Body of pancreas (tissue), 4 donors: ENCODE results near the gene ANKS1A. TPM values are rescaled to one million over a fixed set of nuclear protein-coding genes. Genes with fewer than 3 reads are reported as not detected.

Experiments
- ATAC-seq: fragments of 150-250 bp; one replicate; pipeline ENCODE4 v1.9.1; 2016
- DNase-seq, 4 donors: peaks; one replicate each; pipeline ENCODE4 v3.0.0-alpha.2; 2019
- H3K27ac ChIP-seq, 4 donors: fragments of 200-600 bp; sonication (generic); 1 replicate in 3 of 4; 2 replicates in 1 of 4; pipeline versions ENCODE4 v1.5.1 to v1.6.1; 2016 to 2019; ENCODE audit warnings: mild to moderate bottlenecking in 1 of 4, mixed read lengths in 1 of 4, moderate library complexity in 1 of 4
- H3K27me3 ChIP-seq, 2 donors: fragments of 200-600 bp; sonication (generic); one replicate each; pipeline ENCODE4 v1.6.0; 2016; ENCODE audit warnings: mild to moderate bottlenecking in 1 of 2
- H3K36me3 ChIP-seq, 2 donors: fragments of 200-600 bp; sonication (generic); replicated peaks in 1 of 2; 2 replicates each; pipeline ENCODE4 v1.5.1; 2016; ENCODE audit warnings: low read depth in 2 of 2; ENCODE audit not compliant: insufficient read depth in 1 of 2
- H3K4me1 ChIP-seq: fragments of 200-600 bp; sonication (generic); one replicate; pipeline ENCODE4 v1.6.0; 2016
- H3K4me3 ChIP-seq, 2 donors: fragments of 200-600 bp; sonication (generic); 1 replicate in 1 of 2; 2 replicates in 1 of 2; pipeline ENCODE4 v1.5.1; 2016 to 2019
- H3K9me3 ChIP-seq, 3 donors: fragments of 200-600 bp; sonication (generic); 1 replicate in 2 of 3; 2 replicates in 1 of 3; pipeline ENCODE4 v1.5.1; 2016
- POLR2A ChIP-seq, 3 donors: fragments of 450-650 bp; IDR thresholded peaks; one replicate each; pipeline ENCODE4 v1.6.1; 2016; ENCODE audit warnings: antibody characterized with exemption in 3 of 3, mild to moderate bottlenecking in 2 of 3
- WGBS, 2 donors: methylation state at CpG; one replicate each; pipeline ENCODE4 v1.1.5; 2017; 5-methylcytosine and 5-hydroxymethylcytosine counted together
- intact Hi-C: fragments of 100-400 bp; cut with DNase I; formaldehyde crosslinking; loops from one replicate; pipeline ENCODE4 v1.15.1; 2023
- total RNA-seq, 2 donors: library from RNA; depleted of rRNA; stranded (reverse); fragments of >200 nt; gene quantifications; one replicate each; pipeline ENCODE4 v1.1.0, GENCODE V29; 2016
- TF ChIP-seq, protein P1 (sequence below), 7 experiments: fragments of 450-650 bp in 4 of 7; fragments of 200-600 bp in 3 of 7; sonication (generic) in 3 of 7; IDR thresholded peaks; one replicate each; pipeline ENCODE4 v1.5.1; 2016 to 2019; ENCODE audit warnings: antibody characterized with exemption in 7 of 7

Gene ANKS1A
- total RNA-seq, 2 donors from 2014 or later: 14.3 to 17.1 TPM

DNA sequence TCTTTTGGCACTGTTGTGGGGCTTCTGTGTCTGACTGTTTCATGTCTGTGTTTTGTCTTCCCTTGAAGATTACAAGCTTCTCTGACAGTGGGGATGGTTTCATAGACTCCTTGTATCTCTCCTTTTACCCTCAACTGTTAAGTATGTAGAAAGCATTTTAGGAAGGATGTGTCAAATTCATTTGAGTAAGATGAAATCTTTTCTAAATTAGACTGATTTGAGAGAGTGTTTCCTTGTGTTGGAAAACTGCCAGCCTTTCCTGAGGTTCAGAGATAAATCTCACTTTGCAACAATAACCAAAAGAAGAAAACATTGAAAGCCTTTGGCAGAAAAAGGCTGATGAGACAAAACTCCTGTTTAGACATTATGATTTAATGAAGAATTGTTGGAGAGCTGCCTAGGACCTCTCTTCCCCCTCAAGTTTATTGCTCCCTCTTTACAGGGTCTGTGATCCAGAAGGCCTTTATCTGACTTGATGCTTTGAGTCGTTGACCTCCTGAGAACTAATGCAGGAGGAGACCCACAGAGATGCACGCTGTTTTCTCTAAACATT is 68.3 kb downstream of the ANKS1A start:
- peaks cover 0 to 3% (median 0%) of the 10 kb centered on the region in 3 donors for H3K9me3 ChIP-seq
- no peak overlapping the region for H3K27ac ChIP-seq
- DNase-seq (no peak), ATAC-seq (no peak)
- no peaks in the 10 kb centered on the region for H3K27me3 ChIP-seq
- intact Hi-C loops: no loop called here
- no peak overlapping the region for H3K4me3 ChIP-seq
- peaks cover 15% of the 10 kb centered on the region for H3K4me1 ChIP-seq
- TF ChIP-seq, protein P1, sequence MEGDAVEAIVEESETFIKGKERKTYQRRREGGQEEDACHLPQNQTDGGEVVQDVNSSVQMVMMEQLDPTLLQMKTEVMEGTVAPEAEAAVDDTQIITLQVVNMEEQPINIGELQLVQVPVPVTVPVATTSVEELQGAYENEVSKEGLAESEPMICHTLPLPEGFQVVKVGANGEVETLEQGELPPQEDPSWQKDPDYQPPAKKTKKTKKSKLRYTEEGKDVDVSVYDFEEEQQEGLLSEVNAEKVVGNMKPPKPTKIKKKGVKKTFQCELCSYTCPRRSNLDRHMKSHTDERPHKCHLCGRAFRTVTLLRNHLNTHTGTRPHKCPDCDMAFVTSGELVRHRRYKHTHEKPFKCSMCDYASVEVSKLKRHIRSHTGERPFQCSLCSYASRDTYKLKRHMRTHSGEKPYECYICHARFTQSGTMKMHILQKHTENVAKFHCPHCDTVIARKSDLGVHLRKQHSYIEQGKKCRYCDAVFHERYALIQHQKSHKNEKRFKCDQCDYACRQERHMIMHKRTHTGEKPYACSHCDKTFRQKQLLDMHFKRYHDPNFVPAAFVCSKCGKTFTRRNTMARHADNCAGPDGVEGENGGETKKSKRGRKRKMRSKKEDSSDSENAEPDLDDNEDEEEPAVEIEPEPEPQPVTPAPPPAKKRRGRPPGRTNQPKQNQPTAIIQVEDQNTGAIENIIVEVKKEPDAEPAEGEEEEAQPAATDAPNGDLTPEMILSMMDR (IDR thresholded peaks at IDR 0.05): no peak
- TF ChIP-seq POLR2A (IDR thresholded peaks at IDR 0.05): no peak
- whole genome bisulfite sequencing, 2 donors: 50 to 65% methylated on average over 2 of the region's 2 CpGs
- no peaks in the 10 kb centered on the region for H3K36me3 ChIP-seq

DNA sequence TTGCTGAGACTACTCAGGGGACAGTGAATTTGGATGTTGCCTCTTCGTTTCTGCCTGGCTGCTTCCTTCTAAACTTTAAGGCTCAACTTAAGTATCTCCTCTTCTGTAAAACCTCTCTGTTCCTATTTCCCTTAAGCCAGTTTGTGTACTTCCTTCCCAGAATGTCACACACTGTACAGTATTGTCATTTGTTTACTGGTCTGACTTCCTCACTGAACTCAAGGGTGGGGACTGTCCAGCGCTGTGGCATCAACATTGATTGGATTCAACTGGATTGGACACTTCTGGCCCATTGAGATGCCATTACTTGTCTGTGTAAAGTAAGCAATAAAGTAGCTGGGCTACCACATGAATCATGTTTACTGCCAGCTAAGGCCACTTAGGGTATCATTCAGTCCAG is 69.7 kb downstream of the ANKS1A start:
- 83% methylated on average over 2 of the region's 2 CpGs for WGBS, 2 donors
- Histone ChIP-seq H3K4me3 (no peak overlapping the region), H3K27ac (no peak overlapping the region), H3K36me3 (no peaks in the 10 kb centered on the region), H3K4me1 (peaks cover 7% of the 10 kb centered on the region), H3K27me3 (no peaks in the 10 kb centered on the region), H3K9me3 (peaks cover 0 to 3% (median 0%) of the 10 kb centered on the region in 3 donors)
- TF ChIP-seq, protein P1 (IDR thresholded peaks at IDR 0.05): no peak
- no peak for TF ChIP-seq POLR2A (IDR thresholded peaks at IDR 0.05)
- intact Hi-C loops: no loop called here
- ATAC-seq (no peak), DNase-seq (no peak)

DNA sequence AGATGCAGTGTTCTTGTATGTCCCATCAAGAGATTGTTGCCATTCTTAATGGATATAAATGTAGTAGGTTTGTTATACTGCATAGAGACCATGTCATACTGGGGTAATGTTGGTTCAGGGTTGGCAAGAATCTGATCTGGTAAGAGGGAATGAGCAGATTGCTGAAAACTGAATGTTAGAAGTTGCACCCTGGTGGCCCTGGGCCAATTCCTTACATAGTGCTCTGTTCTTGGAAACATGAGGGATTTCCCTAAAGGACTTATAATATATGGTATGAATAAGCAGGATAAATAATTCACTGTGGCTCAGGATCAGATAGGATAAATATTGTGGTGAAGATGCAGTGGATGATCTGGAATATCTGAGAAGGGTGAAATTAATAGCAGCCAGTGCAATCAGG is 70.2 kb downstream of the ANKS1A start:
- H3K27me3 ChIP-seq: no peaks in the 10 kb centered on the region
- DNase-seq (no peak), ATAC-seq (no peak)
- H3K4me3 ChIP-seq: no peak overlapping the region
- peaks cover 0 to 3% (median 0%) of the 10 kb centered on the region in 3 donors for H3K9me3 ChIP-seq
- H3K27ac ChIP-seq: no peak overlapping the region
- no peaks in the 10 kb centered on the region for H3K36me3 ChIP-seq
- intact Hi-C loops: no loop called here
- TF ChIP-seq, protein P1 (IDR thresholded peaks at IDR 0.05): no peak
- TF ChIP-seq POLR2A (IDR thresholded peaks at IDR 0.05): no peak
- H3K4me1 ChIP-seq: peaks cover 2% of the 10 kb centered on the region

DNA sequence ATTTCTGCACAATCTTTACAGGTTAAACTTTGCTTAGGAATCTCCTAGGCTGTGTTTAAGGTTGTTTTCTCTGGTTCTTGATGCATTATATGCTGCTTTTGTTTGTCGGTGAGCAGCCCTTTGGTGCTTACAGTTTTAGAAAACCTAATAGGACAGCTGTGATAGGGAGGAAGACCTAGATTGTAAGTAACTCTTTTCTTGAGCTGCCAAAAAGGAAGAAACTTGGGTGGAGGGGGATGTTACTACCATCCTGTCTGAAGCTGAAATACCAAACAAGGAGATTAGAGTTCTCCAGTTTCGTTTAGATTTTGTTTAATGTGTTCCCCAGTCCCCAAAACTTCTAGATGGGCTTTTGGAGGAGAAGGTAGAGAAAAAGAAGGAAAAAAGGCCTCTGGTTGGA is 72.0 kb downstream of the ANKS1A start:
- WGBS, 2 donors: 79 to 86% methylated on average over 2 of the region's 2 CpGs

More for the DNA sequence above, 72.0 kb downstream of the ANKS1A start:
- Histone ChIP-seq H3K9me3 (peaks cover 0 to 3% (median 0%) of the 10 kb centered on the region in 3 donors), H3K36me3 (no peaks in the 10 kb centered on the region), H3K4me1 (no peaks in the 10 kb centered on the region), H3K27me3 (no peaks in the 10 kb centered on the region), H3K4me3 (no peak overlapping the region), H3K27ac (no peak overlapping the region)
- no peak for TF ChIP-seq POLR2A (IDR thresholded peaks at IDR 0.05)
- TF ChIP-seq, protein P1 (IDR thresholded peaks at IDR 0.05): no peak
- DNase-seq (no peak), ATAC-seq (no peak)
- intact Hi-C loops: no loop called here
